GM12872 (cell line): ENCODE measurements around the gene NCEH1.

Experiments
- TF ChIP-seq, protein P1 (sequence below): IDR thresholded peaks from 3 replicates; pipeline ENCODE4 v1.5.1; 2011; ENCODE audit warnings: low read depth, mild to moderate bottlenecking, low read length, moderate library complexity; ENCODE audit not compliant: insufficient read depth

NCEH1 gene

DNA sequence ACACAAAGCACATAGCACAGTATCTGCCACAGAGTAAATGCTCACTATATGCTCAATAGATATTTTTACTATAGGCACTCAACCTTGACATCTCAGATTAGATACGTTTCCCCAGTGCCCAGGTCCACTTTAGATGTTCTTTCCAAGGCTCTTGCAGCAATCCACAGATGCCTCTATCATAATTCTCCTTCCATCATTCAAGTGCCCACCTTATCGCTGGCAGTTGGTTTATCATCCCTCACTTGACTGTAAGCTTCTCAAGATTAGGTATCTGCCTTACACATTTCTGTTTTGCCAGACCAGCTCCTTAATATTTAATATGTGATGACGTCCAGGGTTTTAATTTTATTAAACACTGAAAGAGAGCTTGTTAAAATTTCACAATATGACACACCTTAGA, 8.6 kb downstream of the NCEH1 start:
- TF ChIP-seq, protein P1, sequence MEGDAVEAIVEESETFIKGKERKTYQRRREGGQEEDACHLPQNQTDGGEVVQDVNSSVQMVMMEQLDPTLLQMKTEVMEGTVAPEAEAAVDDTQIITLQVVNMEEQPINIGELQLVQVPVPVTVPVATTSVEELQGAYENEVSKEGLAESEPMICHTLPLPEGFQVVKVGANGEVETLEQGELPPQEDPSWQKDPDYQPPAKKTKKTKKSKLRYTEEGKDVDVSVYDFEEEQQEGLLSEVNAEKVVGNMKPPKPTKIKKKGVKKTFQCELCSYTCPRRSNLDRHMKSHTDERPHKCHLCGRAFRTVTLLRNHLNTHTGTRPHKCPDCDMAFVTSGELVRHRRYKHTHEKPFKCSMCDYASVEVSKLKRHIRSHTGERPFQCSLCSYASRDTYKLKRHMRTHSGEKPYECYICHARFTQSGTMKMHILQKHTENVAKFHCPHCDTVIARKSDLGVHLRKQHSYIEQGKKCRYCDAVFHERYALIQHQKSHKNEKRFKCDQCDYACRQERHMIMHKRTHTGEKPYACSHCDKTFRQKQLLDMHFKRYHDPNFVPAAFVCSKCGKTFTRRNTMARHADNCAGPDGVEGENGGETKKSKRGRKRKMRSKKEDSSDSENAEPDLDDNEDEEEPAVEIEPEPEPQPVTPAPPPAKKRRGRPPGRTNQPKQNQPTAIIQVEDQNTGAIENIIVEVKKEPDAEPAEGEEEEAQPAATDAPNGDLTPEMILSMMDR, result no peak

DNA sequence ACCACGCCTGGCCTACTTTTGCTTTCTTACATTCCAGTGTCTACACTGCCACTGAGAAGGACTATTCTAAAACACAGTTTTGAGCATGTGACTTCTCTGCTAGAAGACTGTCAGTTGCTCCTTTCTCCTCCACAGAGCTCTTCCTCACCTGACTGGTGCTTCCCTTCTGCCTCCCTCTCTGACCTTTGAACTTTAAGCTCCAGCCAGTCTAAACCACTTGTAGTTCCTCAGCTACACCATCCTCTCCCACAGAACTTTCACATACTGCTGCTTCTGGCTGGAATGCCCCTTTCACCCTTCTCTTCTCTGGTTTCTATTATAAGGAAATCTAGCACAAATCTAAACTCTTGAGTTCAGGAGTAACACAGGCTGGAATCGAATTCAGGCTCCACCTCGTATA, 9.1 kb downstream of the NCEH1 start:
- TF ChIP-seq, protein P1, result no peak

DNA sequence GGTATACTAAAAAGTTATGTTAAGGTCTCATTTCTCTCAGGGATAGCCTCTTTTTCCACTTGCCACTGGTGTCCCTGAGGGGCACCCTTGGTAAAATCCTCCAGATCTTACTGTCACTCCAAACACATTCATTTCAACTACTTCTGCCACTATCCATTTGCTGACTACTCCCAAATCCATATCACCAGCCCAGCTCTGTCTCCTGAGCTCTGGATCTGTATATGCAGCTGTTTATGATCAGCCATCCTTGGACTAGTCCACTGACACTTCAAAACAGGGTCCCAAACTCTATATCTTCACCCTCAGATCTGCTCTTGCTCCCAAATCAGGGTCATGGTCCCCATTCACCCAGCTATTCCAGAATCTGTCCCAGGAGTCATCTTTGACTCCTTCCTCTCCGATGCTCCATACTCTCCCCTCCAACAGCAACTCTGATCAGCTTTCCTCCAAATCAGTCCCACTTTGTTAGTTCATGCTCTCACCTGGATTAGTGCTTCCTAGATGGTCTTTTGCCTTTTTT, 9.9 kb downstream of the NCEH1 start:
- TF ChIP-seq, protein P1, result no peak

DNA sequence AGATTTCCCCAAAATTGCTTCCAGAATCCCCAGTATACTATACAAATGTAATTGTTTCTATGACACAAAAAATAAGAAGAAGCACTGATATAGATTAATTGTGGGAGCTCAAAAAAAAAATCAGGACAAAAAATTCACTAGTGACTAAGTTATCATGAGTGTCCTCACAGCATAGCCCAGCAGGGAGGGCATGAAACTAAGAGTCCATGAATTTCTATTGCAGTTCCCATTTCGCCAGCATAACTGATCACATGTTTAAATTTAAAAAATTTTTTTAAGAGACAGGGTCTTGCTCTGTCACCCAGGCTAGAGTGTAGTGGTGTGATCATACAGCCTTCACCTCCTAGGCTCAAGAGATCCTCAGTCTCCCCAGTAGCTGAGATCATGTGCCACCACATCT, 10.6 kb downstream of the NCEH1 start:
- TF ChIP-seq, protein P1, result no peak

DNA sequence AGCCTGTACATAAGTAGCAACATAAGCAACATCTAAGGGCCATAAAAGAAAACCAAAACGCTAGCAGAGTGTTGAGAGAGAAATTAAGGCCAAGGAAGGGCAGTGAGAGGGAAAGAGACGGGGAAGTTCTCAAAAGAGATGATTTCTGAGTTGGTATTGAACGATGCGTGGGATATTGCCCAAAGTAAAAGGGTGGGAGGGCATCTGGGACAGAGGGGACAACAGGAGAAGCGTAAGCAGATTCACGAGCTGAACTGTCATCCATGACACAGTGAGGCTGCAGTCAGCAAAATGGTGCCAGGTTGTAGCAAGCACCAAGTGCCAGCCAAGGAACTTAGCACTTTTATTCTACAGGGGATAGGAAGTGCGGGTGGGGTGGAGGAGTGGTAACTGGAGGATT, 11.8 kb downstream of the NCEH1 start:
- TF ChIP-seq, protein P1, result no peak

DNA sequence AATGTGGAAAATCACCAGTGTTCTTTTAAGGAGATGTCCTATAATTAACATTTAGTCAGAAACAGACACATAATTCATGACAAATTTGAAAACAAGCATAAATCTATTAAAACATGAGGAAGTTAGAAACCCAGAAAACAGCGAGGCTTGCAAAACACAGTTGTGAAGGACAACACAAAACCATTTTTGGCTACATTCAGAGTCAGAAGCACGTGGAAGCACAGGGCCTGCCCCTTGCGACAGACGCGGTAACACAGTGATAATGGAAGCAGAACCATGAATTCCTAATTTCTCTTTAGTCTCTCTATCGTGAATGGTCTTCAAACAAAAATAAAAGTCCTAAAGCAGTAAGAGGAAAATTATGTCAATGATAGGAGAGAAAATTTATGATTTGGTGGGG, 12.2 kb downstream of the NCEH1 start:
- TF ChIP-seq, protein P1, result no peak

DNA sequence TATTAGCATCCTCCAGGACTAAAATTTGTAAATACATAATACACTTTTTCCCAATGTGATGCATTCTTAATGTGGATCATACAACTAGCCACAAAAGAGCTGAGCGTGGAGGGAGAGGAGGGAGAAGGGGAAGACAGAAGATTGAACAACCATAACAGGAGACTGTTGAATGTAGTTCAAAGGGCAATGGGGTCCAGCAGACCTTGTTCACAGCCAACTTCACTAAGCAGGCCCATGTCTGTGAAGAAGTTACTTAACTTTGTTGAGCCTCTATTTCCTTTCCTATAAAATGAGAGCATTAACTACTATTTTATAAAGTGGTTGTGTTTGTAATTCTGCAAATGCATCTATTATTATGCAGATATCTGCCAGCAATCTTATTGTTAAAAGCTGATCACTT, 13.3 kb downstream of the NCEH1 start:
- TF ChIP-seq, protein P1, result no peak
